ENCODE results near the gene TMUB2.

DNA sequence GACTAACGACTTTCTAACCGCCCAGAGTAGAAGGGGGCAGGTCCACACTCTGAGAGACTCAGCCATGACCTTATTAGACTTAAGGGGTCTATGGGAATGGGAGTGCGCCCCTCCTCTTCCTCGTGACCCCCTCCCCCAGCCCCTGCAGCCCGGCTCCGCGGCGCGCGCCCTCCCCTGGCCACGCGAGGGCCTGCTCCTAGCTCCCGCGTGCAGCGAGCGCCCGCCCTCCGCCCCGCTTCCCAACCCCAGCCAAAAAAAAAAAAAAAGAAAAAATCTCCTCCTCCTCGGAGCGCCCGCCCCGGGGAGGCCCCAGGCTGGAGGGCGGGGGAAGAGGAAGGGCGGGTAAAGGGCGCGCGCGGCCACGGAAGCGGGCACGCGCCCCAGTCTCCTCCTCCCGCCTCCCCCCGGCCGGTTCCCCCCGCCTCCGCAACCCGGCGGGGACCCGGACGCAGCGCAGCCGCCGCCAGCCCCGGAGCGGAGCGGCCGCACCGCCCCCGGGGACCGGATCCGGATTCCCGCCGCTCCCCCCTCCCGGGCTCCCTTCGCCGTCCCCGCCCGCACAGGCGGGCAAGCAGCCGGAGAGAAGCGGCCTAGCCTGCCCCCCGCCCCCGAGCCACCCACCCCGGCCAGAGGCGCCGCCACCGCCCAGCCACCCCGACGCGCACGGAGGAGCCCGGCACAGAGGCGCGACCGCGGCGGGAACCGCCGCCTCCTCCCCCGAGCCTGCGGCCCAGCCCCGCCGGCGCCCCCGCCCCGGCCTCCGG is 31.8 kb downstream of the TMUB2 start:
- peak in 5 of 6 experiments; percentile 47 to 66 (median 58) for TF ChIP-seq CTCF (IDR thresholded peaks at IDR 0.05)
- TF ChIP-seq POLR2A (IDR thresholded peaks at IDR 0.05) = peak in 2 of 4 donors; percentile 5 to 66

Measured in upper lobe of left lung (tissue), 4 donors.